ENCODE measurements around the gene PKDCC. TPM values are rescaled to one million over a fixed set of nuclear protein-coding genes. Genes with fewer than 3 reads are reported as not detected.

PKDCC gene
- total and polyA plus RNA-seq, 10 of the 15 experiments (the other 5 are each of a cell fraction or from before 2014, with no cell fraction given), result 0.13 to 10.2 (median 2.3) TPM

DNA sequence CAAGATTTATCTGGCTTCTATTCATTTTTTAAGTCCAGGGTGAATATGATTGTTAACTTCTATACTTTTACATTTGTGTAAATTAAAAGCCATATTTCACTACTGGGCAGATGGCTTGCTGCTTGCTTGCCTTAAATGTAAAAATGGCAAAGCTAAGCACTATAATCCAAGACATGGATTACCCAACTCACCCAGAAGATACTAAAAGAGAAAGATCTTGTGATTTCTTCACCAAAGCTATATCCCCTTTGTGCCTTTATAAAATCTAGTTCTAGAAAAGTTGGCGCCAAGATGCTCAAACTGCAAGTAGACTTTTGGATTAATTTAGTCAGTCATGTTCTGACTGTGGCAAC is 48.7 kb upstream of the PKDCC start (continued):
- TF ChIP-seq, protein P1, sequence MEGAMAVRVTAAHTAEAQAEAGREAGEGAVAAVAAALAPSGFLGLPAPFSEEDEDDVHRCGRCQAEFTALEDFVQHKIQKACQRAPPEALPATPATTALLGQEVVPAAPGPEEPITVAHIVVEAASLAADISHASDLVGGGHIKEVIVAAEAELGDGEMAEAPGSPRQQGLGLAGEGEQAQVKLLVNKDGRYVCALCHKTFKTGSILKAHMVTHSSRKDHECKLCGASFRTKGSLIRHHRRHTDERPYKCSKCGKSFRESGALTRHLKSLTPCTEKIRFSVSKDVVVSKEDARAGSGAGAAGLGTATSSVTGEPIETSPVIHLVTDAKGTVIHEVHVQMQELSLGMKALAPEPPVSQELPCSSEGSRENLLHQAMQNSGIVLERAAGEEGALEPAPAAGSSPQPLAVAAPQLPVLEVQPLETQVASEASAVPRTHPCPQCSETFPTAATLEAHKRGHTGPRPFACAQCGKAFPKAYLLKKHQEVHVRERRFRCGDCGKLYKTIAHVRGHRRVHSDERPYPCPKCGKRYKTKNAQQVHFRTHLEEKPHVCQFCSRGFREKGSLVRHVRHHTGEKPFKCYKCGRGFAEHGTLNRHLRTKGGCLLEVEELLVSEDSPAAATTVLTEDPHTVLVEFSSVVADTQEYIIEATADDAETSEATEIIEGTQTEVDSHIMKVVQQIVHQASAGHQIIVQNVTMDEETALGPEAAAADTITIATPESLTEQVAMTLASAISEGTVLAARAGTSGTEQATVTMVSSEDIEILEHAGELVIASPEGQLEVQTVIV (IDR thresholded peaks at IDR 0.05; ENCODE audit: borderline replicate concordance, partially characterized antibody), result no peak
- TF ChIP-seq YY1 (IDR thresholded peaks at IDR 0.05; ENCODE audit: low read depth, low read length), result no peak
- TF ChIP-seq NR2F1 (conservative IDR thresholded peaks at IDR 0.05), result no peak
- TF ChIP-seq, protein P2, sequence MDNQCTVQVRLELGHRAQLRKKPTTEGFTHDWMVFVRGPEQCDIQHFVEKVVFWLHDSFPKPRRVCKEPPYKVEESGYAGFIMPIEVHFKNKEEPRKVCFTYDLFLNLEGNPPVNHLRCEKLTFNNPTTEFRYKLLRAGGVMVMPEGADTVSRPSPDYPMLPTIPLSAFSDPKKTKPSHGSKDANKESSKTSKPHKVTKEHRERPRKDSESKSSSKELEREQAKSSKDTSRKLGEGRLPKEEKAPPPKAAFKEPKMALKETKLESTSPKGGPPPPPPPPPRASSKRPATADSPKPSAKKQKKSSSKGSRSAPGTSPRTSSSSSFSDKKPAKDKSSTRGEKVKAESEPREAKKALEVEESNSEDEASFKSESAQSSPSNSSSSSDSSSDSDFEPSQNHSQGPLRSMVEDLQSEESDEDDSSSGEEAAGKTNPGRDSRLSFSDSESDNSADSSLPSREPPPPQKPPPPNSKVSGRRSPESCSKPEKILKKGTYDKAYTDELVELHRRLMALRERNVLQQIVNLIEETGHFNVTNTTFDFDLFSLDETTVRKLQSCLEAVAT (IDR thresholded peaks at IDR 0.05), result no peak
- no peak for TF ChIP-seq MEF2B (IDR thresholded peaks at IDR 0.05; ENCODE audit: partially characterized antibody, poor library complexity, severe bottlenecking)
- TF ChIP-seq BCL11A (IDR thresholded peaks at IDR 0.05; ENCODE audit: low read depth, low read length), result no peak
- TF ChIP-seq, protein P3, sequence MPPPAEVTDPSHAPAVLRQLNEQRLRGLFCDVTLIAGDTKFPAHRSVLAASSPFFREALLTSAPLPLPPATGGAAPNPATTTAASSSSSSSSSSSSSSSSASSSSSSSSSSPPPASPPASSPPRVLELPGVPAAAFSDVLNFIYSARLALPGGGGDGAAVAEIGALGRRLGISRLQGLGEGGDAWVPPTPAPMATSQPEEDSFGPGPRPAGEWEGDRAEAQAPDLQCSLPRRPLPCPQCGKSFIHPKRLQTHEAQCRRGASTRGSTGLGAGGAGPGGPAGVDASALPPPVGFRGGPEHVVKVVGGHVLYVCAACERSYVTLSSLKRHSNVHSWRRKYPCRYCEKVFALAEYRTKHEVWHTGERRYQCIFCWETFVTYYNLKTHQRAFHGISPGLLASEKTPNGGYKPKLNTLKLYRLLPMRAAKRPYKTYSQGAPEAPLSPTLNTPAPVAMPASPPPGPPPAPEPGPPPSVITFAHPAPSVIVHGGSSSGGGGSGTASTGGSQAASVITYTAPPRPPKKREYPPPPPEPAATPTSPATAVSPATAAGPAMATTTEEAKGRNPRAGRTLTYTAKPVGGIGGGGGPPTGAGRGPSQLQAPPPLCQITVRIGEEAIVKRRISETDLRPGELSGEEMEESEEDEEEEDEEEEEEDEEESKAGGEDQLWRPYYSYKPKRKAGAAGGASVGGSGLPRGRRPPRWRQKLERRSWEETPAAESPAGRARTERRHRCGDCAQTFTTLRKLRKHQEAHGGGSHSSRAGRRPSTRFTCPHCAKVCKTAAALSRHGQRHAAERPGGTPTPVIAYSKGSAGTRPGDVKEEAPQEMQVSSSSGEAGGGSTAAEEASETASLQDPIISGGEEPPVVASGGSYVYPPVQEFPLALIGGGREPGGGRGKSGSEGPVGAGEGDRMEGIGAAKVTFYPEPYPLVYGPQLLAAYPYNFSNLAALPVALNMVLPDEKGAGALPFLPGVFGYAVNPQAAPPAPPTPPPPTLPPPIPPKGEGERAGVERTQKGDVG (CRISPR knock-in tag; IDR thresholded peaks at IDR 0.05), result no peak
